Measurements from ENCODE around the gene PTS.

- no peak for TF ChIP-seq POLR2AphosphoS5 (IDR thresholded peaks at IDR 0.05)
- no peak for TF ChIP-seq EP300 (IDR thresholded peaks at IDR 0.05)
- TF ChIP-seq POLR2A (IDR thresholded peaks at IDR 0.05), result no peak
- TF ChIP-seq CTCF (IDR thresholded peaks at IDR 0.05), result no peak
These were observed 42.2 kb downstream of the PTS start for GRCh38 chr11:112268406-112268805.
